ENCODE data around the gene RAB43. TPM values are rescaled to one million over a fixed set of nuclear protein-coding genes. Genes with fewer than 3 reads are reported as not detected.
"Not testable (repeated sequence)": the region's sequence is repeated elsewhere in the genome, so short reads cannot be mapped to it uniquely, and the experiment has no call there.

RAB43 gene
- total RNA-seq, 2 experiments from 2014 or later = 52.0 to 59.1 TPM

GRCh38 chr3:129082026-129082425 lies 39.6 kb downstream of the RAB43 start:
- H3K4me3 Mint-ChIP-seq = no peak overlapping the region
- POLR2A ChIA-PET = no interaction called here
- CTCF ChIA-PET = no interaction called here
- DNase-seq = no peak
- H3K27me3 Mint-ChIP-seq = no peaks in the 10 kb centered on the region
- H3K27ac Mint-ChIP-seq = no peak overlapping the region
- H3K4me1 Mint-ChIP-seq = peaks cover 14% of the 10 kb centered on the region
- H3K9me3 Mint-ChIP-seq = no peaks in the 10 kb centered on the region
- no peaks in the 10 kb centered on the region for H3K36me3 Mint-ChIP-seq (ENCODE audit: low read depth)

GRCh38 chr3:129081503-129081902 lies 40.1 kb downstream of the RAB43 start:
- no peaks in the 10 kb centered on the region for H3K27me3 Mint-ChIP-seq
- POLR2A ChIA-PET = no interaction called here
- CTCF ChIA-PET = interaction anchor here (1.4 kb wide), 1 partner anchor 10 kb away, joined by 4 read pairs; no protein-coding TSS in a partner anchor
- H3K27ac Mint-ChIP-seq = no peak overlapping the region
- H3K36me3 Mint-ChIP-seq (ENCODE audit: low read depth) = no peaks in the 10 kb centered on the region
- H3K9me3 Mint-ChIP-seq = no peaks in the 10 kb centered on the region
- no peak for DNase-seq
- H3K4me3 Mint-ChIP-seq = no peak overlapping the region
- peaks cover 14% of the 10 kb centered on the region for H3K4me1 Mint-ChIP-seq

GRCh38 chr3:129078510-129078909 lies 43.1 kb downstream of the RAB43 start:
- POLR2A ChIA-PET = no interaction called here
- H3K27me3 Mint-ChIP-seq = no peaks in the 10 kb centered on the region

GRCh38 chr3:129077222-129077621 lies 44.4 kb downstream of the RAB43 start:
- DNase-seq = no peak
- H3K27me3 Mint-ChIP-seq = peaks cover under 1% of the 10 kb centered on the region
- H3K4me1 Mint-ChIP-seq = peaks cover 12% of the 10 kb centered on the region
- H3K9me3 Mint-ChIP-seq = no peaks in the 10 kb centered on the region
- POLR2A ChIA-PET = no interaction called here
- no peak overlapping the region for H3K4me3 Mint-ChIP-seq
- H3K27ac Mint-ChIP-seq = no peak overlapping the region
- CTCF ChIA-PET = interaction anchor here (1.0 kb wide), 1 partner anchor 24 kb away, joined by 3 read pairs; no protein-coding TSS in a partner anchor
- H3K36me3 Mint-ChIP-seq (ENCODE audit: low read depth) = no peaks in the 10 kb centered on the region

More at GRCh38 chr3:129078510-129078909, 43.1 kb downstream of the RAB43 start:
- CTCF ChIA-PET = interaction anchor here (1.0 kb wide), 1 partner anchor 233 kb away, joined by 6 read pairs; no protein-coding TSS in a partner anchor
- H3K4me3 Mint-ChIP-seq = no peak overlapping the region
- DNase-seq = no peak
- H3K4me1 Mint-ChIP-seq = peaks cover 14% of the 10 kb centered on the region
- H3K27ac Mint-ChIP-seq = no peak overlapping the region
- H3K9me3 Mint-ChIP-seq = no peaks in the 10 kb centered on the region
- H3K36me3 Mint-ChIP-seq (ENCODE audit: low read depth) = no peaks in the 10 kb centered on the region

- H3K36me3 Mint-ChIP-seq (ENCODE audit: low read depth) = no peaks in the 10 kb centered on the region
- no peak overlapping the region for H3K27ac Mint-ChIP-seq
- H3K27me3 Mint-ChIP-seq = peaks cover 6% of the 10 kb centered on the region
- peaks cover 8% of the 10 kb centered on the region for H3K9me3 Mint-ChIP-seq
- no peak for DNase-seq
- H3K4me1 Mint-ChIP-seq = peaks cover 16% of the 10 kb centered on the region
- POLR2A ChIA-PET = no interaction called here
- CTCF ChIA-PET = interaction anchor here (3.2 to 9.6 kb wide), 2 partner anchors 17 to 19 kb away, joined by 18 to 83 read pairs; no protein-coding TSS in a partner anchor
- H3K4me3 Mint-ChIP-seq = no peak overlapping the region
Observed at GRCh38 chr3:129070086-129070885, 51.3 kb downstream of the RAB43 start.

- not testable (repeated sequence) for H3K27me3 Mint-ChIP-seq; DNase-seq; H3K9me3 Mint-ChIP-seq; H3K36me3 Mint-ChIP-seq (ENCODE audit: low read depth)
- Mint-ChIP-seq H3K4me3 (peak overlapping the region; percentile 35), H3K4me1 (peaks cover 16% of the 10 kb centered on the region), H3K27ac (peak overlapping the region; percentile 26)
- ChIA-PET POLR2A (interaction anchor here (0.6 to 0.9 kb wide), 2 partner anchors 51 to 54 kb away, joined by 3 read pairs; no protein-coding TSS in a partner anchor), CTCF (interaction anchor here (1.0 to 9.6 kb wide), 15 partner anchors 13 to 452 kb away, joined by 3 to 83 read pairs (median 4); no protein-coding TSS in a partner anchor)
Observed at GRCh38 chr3:129069313-129070085, 52.1 kb downstream of the RAB43 start.

GRCh38 chr3:129068291-129068886 lies 53.2 kb downstream of the RAB43 start:
- CTCF ChIA-PET = interaction anchor here (0.5 to 9.6 kb wide), 17 partner anchors 11 to 451 kb away, joined by 3 to 83 read pairs (median 3); no protein-coding TSS in a partner anchor
- Mint-ChIP-seq H3K27ac (no peak overlapping the region), H3K4me3 (peak overlapping the region; percentile 63), H3K27me3 (peaks cover 6% of the 10 kb centered on the region), H3K9me3 (peaks cover 8% of the 10 kb centered on the region), H3K36me3 (ENCODE audit: low read depth) (no peaks in the 10 kb centered on the region), H3K4me1 (peaks cover 16% of the 10 kb centered on the region)
- POLR2A ChIA-PET = interaction anchor here (0.9 kb wide), 2 partner anchors 52 to 53 kb away, joined by 3 read pairs; partner anchors contain the start of gene RAB43
- DNase-seq = no peak

- Mint-ChIP-seq H3K4me3 (peak overlapping the region; percentile 63), H3K27ac (peak overlapping the region; percentile 71), H3K4me1 (peaks cover 16% of the 10 kb centered on the region)
- POLR2A ChIA-PET = interaction anchor here (0.9 kb wide), 1 partner anchor 53 kb away, joined by 3 read pairs; the partner anchor contains the start of gene RAB43
- peak; percentile 25 for DNase-seq
- not testable (repeated sequence) for H3K27me3 Mint-ChIP-seq; H3K36me3 Mint-ChIP-seq (ENCODE audit: low read depth); H3K9me3 Mint-ChIP-seq
- CTCF ChIA-PET = interaction anchor here (1.0 to 9.6 kb wide), 7 partner anchors 11 to 178 kb away, joined by 3 to 83 read pairs (median 5); no protein-coding TSS in a partner anchor
Observed at GRCh38 chr3:129067719-129068118, 53.9 kb downstream of the RAB43 start.

- H3K27me3 Mint-ChIP-seq = peaks cover 4% of the 10 kb centered on the region
- peaks cover 8% of the 10 kb centered on the region for H3K9me3 Mint-ChIP-seq
- DNase-seq = no peak
- ChIA-PET POLR2A (no interaction called here), CTCF (interaction anchor here (1.3 to 9.6 kb wide), 2 partner anchors 14 to 36 kb away, joined by 3 to 83 read pairs; no protein-coding TSS in a partner anchor)
- H3K27ac Mint-ChIP-seq = no peak overlapping the region
- H3K4me1 Mint-ChIP-seq = peaks cover 16% of the 10 kb centered on the region
- H3K36me3 Mint-ChIP-seq (ENCODE audit: low read depth) = no peaks in the 10 kb centered on the region
- no peak overlapping the region for H3K4me3 Mint-ChIP-seq
Observed at GRCh38 chr3:129065720-129066073, 55.9 kb downstream of the RAB43 start.

- H3K9me3 Mint-ChIP-seq = peaks cover 8% of the 10 kb centered on the region
- H3K4me3 Mint-ChIP-seq = no peak overlapping the region
- H3K4me1 Mint-ChIP-seq = peaks cover 16% of the 10 kb centered on the region
- H3K27me3 Mint-ChIP-seq = peaks cover 2% of the 10 kb centered on the region
- H3K36me3 Mint-ChIP-seq (ENCODE audit: low read depth) = no peaks in the 10 kb centered on the region
- no peak overlapping the region for H3K27ac Mint-ChIP-seq
- ChIA-PET CTCF (interaction anchor here (0.6 to 9.6 kb wide), 3 partner anchors 14 to 37 kb away, joined by 3 to 83 read pairs (median 7); no protein-coding TSS in a partner anchor), POLR2A (interaction anchor here (0.6 kb wide), 1 partner anchor 95 kb away, joined by 4 read pairs; no protein-coding TSS in a partner anchor)
- DNase-seq = no peak
Observed at GRCh38 chr3:129065016-129065719, 56.4 kb downstream of the RAB43 start.

- Mint-ChIP-seq H3K9me3 (peaks cover 3% of the 10 kb centered on the region), H3K27me3 (no peaks in the 10 kb centered on the region), H3K4me3 (no peak overlapping the region), H3K4me1 (peaks cover 7% of the 10 kb centered on the region), H3K36me3 (ENCODE audit: low read depth) (no peaks in the 10 kb centered on the region), H3K27ac (no peak overlapping the region)
- ChIA-PET POLR2A (interaction anchor here (0.6 kb wide), 1 partner anchor 173 kb away, joined by 4 read pairs; no protein-coding TSS in a partner anchor), CTCF (interaction anchor here (0.8 to 9.6 kb wide), 3 partner anchors 13 to 71 kb away, joined by 3 to 83 read pairs (median 6); no protein-coding TSS in a partner anchor)
- no peak for DNase-seq
Observed at GRCh38 chr3:129063841-129064482, 57.6 kb downstream of the RAB43 start.
